Breast epithelium (tissue), 3 donors: Measurements from ENCODE around the gene ATXN1.

Source experiments
- POLR2A ChIP-seq: fragments of 450-650 bp; IDR thresholded peaks from one replicate; pipeline ENCODE4 v1.6.1; 2016; ENCODE audit warnings: antibody characterized with exemption, mild to moderate bottlenecking, moderate library complexity
- POLR2AphosphoS5 ChIP-seq, 3 donors: sonication (generic); formaldehyde crosslinking; IDR thresholded peaks; one replicate each; pipeline ENCODE4 v1.6.1; 2017; ENCODE audit warnings: antibody characterized with exemption in 3 of 3
- TF ChIP-seq, protein P1 (sequence below), 3 donors: fragments of 450-650 bp; IDR thresholded peaks; one replicate each; pipeline ENCODE4 v1.5.1; 2016 to 2017; ENCODE audit warnings: antibody characterized with exemption in 3 of 3, mild to moderate bottlenecking in 3 of 3, moderate library complexity in 3 of 3

DNA sequence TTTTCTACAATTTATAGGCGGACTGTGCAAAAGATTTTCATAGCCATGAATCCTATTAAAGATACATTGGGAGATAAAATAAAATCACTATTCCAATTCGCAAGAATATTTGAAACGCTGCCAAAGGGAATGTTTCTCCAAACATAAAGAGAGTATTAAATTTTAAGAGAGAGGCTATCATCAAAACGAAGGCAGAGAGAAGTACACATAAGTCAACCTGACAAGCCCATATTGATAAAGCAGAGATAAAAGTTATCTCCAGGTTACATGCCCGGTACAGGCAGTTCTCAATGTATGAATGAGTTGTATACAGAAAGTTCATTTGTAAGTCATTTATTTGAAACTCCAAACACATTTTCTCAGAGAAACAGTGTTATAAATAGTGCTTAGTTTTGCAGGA lies 193.1 kb downstream of the ATXN1 start:
- TF ChIP-seq, protein P1, sequence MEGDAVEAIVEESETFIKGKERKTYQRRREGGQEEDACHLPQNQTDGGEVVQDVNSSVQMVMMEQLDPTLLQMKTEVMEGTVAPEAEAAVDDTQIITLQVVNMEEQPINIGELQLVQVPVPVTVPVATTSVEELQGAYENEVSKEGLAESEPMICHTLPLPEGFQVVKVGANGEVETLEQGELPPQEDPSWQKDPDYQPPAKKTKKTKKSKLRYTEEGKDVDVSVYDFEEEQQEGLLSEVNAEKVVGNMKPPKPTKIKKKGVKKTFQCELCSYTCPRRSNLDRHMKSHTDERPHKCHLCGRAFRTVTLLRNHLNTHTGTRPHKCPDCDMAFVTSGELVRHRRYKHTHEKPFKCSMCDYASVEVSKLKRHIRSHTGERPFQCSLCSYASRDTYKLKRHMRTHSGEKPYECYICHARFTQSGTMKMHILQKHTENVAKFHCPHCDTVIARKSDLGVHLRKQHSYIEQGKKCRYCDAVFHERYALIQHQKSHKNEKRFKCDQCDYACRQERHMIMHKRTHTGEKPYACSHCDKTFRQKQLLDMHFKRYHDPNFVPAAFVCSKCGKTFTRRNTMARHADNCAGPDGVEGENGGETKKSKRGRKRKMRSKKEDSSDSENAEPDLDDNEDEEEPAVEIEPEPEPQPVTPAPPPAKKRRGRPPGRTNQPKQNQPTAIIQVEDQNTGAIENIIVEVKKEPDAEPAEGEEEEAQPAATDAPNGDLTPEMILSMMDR (IDR thresholded peaks at IDR 0.05): no peak
- no peak for TF ChIP-seq POLR2AphosphoS5 (IDR thresholded peaks at IDR 0.05)
- TF ChIP-seq POLR2A: no peak
